H9 (cell line): ENCODE data around the gene CAMTA1. TPM values are rescaled to one million over a fixed set of nuclear protein-coding genes. Genes with fewer than 3 reads are reported as not detected.

Experiments
- DNase-seq: peaks from one replicate; pipeline ENCODE4 v3.0.0-alpha.2; 2017
- H2AFZ ChIP-seq: one replicate; pipeline ENCODE4 v1.6.1; 2013; ENCODE audit warnings: mild to moderate bottlenecking, low read length, control low read depth, moderate library complexity
- H2AK5ac ChIP-seq: 2 replicates; pipeline ENCODE4 v1.6.1; 2013; ENCODE audit warnings: low read length, control low read depth, mixed read lengths; ENCODE audit not compliant: insufficient read length
- H2BK120ac ChIP-seq: one replicate; pipeline ENCODE4 v1.6.1; 2013; ENCODE audit warnings: low read depth, mild to moderate bottlenecking, low read length, control low read depth, inconsistent platforms; ENCODE audit not compliant: poor library complexity, severe bottlenecking
- H2BK12ac ChIP-seq: 2 replicates; pipeline ENCODE4 v1.6.1; 2013; ENCODE audit warnings: low read length, control low read depth, mixed read lengths, low read depth; ENCODE audit not compliant: insufficient read length
- H2BK15ac ChIP-seq: 2 replicates; pipeline ENCODE4 v1.6.1; 2013; ENCODE audit warnings: low read depth, low read length, control low read depth
- H2BK20ac ChIP-seq: one replicate; pipeline ENCODE4 v1.6.1; 2013; ENCODE audit warnings: low read depth, mild to moderate bottlenecking, low read length, control low read depth, inconsistent platforms; ENCODE audit not compliant: poor library complexity, severe bottlenecking
- H2BK5ac ChIP-seq: 2 replicates; pipeline ENCODE4 v1.6.1; 2013; ENCODE audit warnings: low read length, control low read depth, mixed read lengths; ENCODE audit not compliant: insufficient read length
- H3K14ac ChIP-seq: 2 replicates; pipeline ENCODE4 v1.6.1; 2013; ENCODE audit warnings: low read length, control low read depth; ENCODE audit not compliant: insufficient read depth
- H3K18ac ChIP-seq: 2 replicates; pipeline ENCODE4 v1.6.1; 2013; ENCODE audit warnings: low read depth, mild to moderate bottlenecking, mixed read lengths, low read length, control low read depth; ENCODE audit not compliant: insufficient read length
- H3K23ac ChIP-seq: 2 replicates; pipeline ENCODE4 v1.6.1; 2013; ENCODE audit warnings: low read length, control low read depth, mixed read lengths, low read depth; ENCODE audit not compliant: insufficient read length
- H3K23me2 ChIP-seq: 2 replicates; pipeline ENCODE4 v1.6.1; 2013; ENCODE audit warnings: low read depth, mild to moderate bottlenecking, mixed read lengths, low read length, control low read depth; ENCODE audit not compliant: insufficient read length, poor library complexity, severe bottlenecking
- H3K27ac ChIP-seq: 2 replicates; pipeline ENCODE4 v1.5.1; 2013; ENCODE audit warnings: low read length, control low read depth, mixed read lengths, low read depth; ENCODE audit not compliant: insufficient read length
- H3K27me3 ChIP-seq: 2 replicates; pipeline ENCODE4 v1.6.1; 2013; ENCODE audit warnings: low read length, control low read depth, inconsistent platforms; ENCODE audit not compliant: insufficient read depth
- H3K4ac ChIP-seq: 2 replicates; pipeline ENCODE4 v1.6.1; 2013; ENCODE audit warnings: low read depth, mild to moderate bottlenecking, control low read depth, inconsistent platforms, low read length, moderate library complexity
- H3K4me1 ChIP-seq: 2 replicates; pipeline ENCODE4 v1.6.1; 2013; ENCODE audit warnings: low read length, control low read depth, inconsistent platforms; ENCODE audit not compliant: insufficient read depth
- H3K4me2 ChIP-seq: 2 replicates; pipeline ENCODE4 v1.6.1; 2013; ENCODE audit warnings: low read length, control low read depth, mixed read lengths; ENCODE audit not compliant: insufficient read length, insufficient read depth
- H3K56ac ChIP-seq: 2 replicates; pipeline ENCODE4 v1.6.1; 2013; ENCODE audit warnings: low read depth, mild to moderate bottlenecking, mixed read lengths, low read length, control low read depth; ENCODE audit not compliant: insufficient read length
- H3K79me1 ChIP-seq: 2 replicates; pipeline ENCODE4 v1.6.1; 2013; ENCODE audit warnings: low read depth, mild to moderate bottlenecking, moderate library complexity, low read length, control low read depth, inconsistent platforms; ENCODE audit not compliant: insufficient read depth, poor library complexity, severe bottlenecking
- H3K79me2 ChIP-seq: 2 replicates; pipeline ENCODE4 v1.6.1; 2013; ENCODE audit warnings: low read length, control low read depth, inconsistent platforms; ENCODE audit not compliant: insufficient read depth
- H3K9ac ChIP-seq: 2 replicates; pipeline ENCODE4 v1.6.1; 2013; ENCODE audit warnings: low read length, control low read depth, mixed read lengths; ENCODE audit not compliant: insufficient read length; ENCODE audit errors: extremely low read depth
- H3K9me3 ChIP-seq: one replicate; pipeline ENCODE4 v1.6.1; 2013; ENCODE audit warnings: low read depth, low read length, inconsistent platforms; ENCODE audit not compliant: control insufficient read depth
- H3T11ph ChIP-seq: one replicate; pipeline ENCODE4 v1.6.1; 2013; ENCODE audit warnings: mild to moderate bottlenecking, low read length, control low read depth, inconsistent platforms
- H4K20me1 ChIP-seq: one replicate; pipeline ENCODE4 v1.6.1; 2013; ENCODE audit not compliant: control insufficient read depth, insufficient read length, insufficient read depth
- H4K5ac ChIP-seq: 2 replicates; pipeline ENCODE4 v1.6.1; 2013; ENCODE audit warnings: low read depth, mild to moderate bottlenecking, mixed read lengths, low read length, control low read depth; ENCODE audit not compliant: insufficient read length
- H4K8ac ChIP-seq: replicated peaks from 2 replicates; pipeline ENCODE4 v1.6.1; 2013; ENCODE audit warnings: low read length, control low read depth, mixed read lengths, low read depth; ENCODE audit not compliant: insufficient read length
- H4K91ac ChIP-seq: 2 replicates; pipeline ENCODE4 v1.6.1; 2013; ENCODE audit warnings: low read depth, mild to moderate bottlenecking, moderate library complexity, mixed read lengths, low read length, control low read depth; ENCODE audit not compliant: insufficient read length
- H3K27ac Mint-ChIP-seq, 3 experiments: 2 replicates in 2 of 3; 3 replicates in 1 of 3; pipeline ENCODE4 v1.8.0; 2020 to 2021; ENCODE audit warnings: mixed read lengths in 3 of 3, mild to moderate bottlenecking in 1 of 3, moderate library complexity in 1 of 3
- H3K27me3 Mint-ChIP-seq: 2 replicates; pipeline ENCODE4 v1.8.0; 2021; ENCODE audit warnings: low read depth, mild to moderate bottlenecking, moderate library complexity, mixed read lengths
- H3K36me3 Mint-ChIP-seq, 3 experiments: 2 replicates in 2 of 3; 3 replicates in 1 of 3; pipeline ENCODE4 v1.8.0; 2020 to 2021; ENCODE audit warnings: low read depth in 3 of 3, mixed read lengths in 3 of 3; ENCODE audit not compliant: insufficient read depth in 1 of 3
- H3K4me1 Mint-ChIP-seq, 2 experiments: 2 replicates each; pipeline ENCODE4 v1.8.0; 2020; ENCODE audit warnings: mixed read lengths in 2 of 2
- H3K4me3 Mint-ChIP-seq, 2 experiments: 2 replicates in 1 of 2; 3 replicates in 1 of 2; pipeline ENCODE4 v1.8.0; 2020 to 2021; ENCODE audit warnings: mild to moderate bottlenecking in 2 of 2, mixed read lengths in 2 of 2, moderate library complexity in 1 of 2
- H3K9me3 Mint-ChIP-seq, 2 experiments: 2 replicates in 1 of 2; 3 replicates in 1 of 2; pipeline ENCODE4 v1.8.0; 2020; ENCODE audit warnings: mild to moderate bottlenecking in 2 of 2, mixed read lengths in 2 of 2, moderate library complexity in 1 of 2
- CTCF ChIP-seq: fragments of 200-600 bp; sonication (generic); conservative IDR thresholded peaks from 3 replicates; pipeline ENCODE4 v1.8.0; 2021; ENCODE audit warnings: antibody characterized with exemption, mild to moderate bottlenecking
- WGBS: extraction: QIAGEN DNeasy Blood & Tissue Kit; methylation state at CpG from one replicate; pipeline ENCODE4 v1.1.7; 2013; ENCODE audit warnings: missing lambda C conversion rate, low lambda C conversion rate, mixed read lengths; ENCODE audit not compliant: insufficient read length; ENCODE audit errors: extremely low coverage; 5-methylcytosine and 5-hydroxymethylcytosine counted together
- total RNA-seq: library from RNA; stranded (reverse); gene quantifications from 2 replicates; pipeline ENCODE4 v1.2.1, GENCODE V29; 2021

CAMTA1 gene
- total RNA-seq, 1 experiment from 2014 or later: 115 TPM

DNA sequence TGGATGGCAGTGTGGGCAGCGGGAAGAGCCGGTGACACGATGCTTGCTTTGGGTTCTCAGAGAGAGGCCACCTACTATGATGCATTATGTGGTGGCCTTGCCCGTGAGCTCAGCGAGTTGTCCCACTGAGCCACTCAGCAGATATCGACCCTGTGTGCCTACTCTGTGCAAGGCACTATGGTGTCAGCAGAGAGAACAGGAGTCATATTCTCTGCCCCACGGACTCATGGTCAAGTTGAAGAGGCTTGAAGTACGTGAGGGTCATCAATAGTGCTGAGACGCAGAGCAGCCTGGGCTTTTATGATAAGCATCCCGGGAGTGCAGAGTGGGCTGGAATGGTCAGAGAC is 466.2 kb downstream of the CAMTA1 start:
- DNase-seq: no peak
- no peak overlapping the region for H3K56ac ChIP-seq
- H3K27me3 ChIP-seq: no peaks in the 10 kb centered on the region
- H4K5ac ChIP-seq: no peak overlapping the region
- Mint-ChIP-seq H3K36me3 (no peaks in the 10 kb centered on the region), H3K4me3 (no peak overlapping the region), H3K27ac (no peak overlapping the region), H3K9me3 (no peaks in the 10 kb centered on the region), H3K4me1 (peaks cover 10 to 14% of the 10 kb centered on the region in 2 experiments), H3K27me3 (no peaks in the 10 kb centered on the region; the same call in none of the 2 replicates)
- no peak overlapping the region for H2BK15ac ChIP-seq
- no peak overlapping the region for H2AFZ ChIP-seq
- no CpG with 5 or more reads among the region's 10 CpGs for WGBS
- H3K23me2 ChIP-seq: no peaks in the 10 kb centered on the region
- H3K23ac ChIP-seq: no peak overlapping the region
- no peak overlapping the region for H3K27ac ChIP-seq
- no peak overlapping the region for H4K8ac ChIP-seq
- H2BK120ac ChIP-seq: no peak overlapping the region
- H3K14ac ChIP-seq: no peak overlapping the region
- H2AK5ac ChIP-seq: no peak overlapping the region
- no peaks in the 10 kb centered on the region for H3K9me3 ChIP-seq
- H4K91ac ChIP-seq: no peak overlapping the region
- no peaks in the 10 kb centered on the region for H3K79me2 ChIP-seq
- H3K79me1 ChIP-seq: no peaks in the 10 kb centered on the region
- no peaks in the 10 kb centered on the region for H3K4me1 ChIP-seq
- no peak overlapping the region for H3T11ph ChIP-seq
- H2BK5ac ChIP-seq: no peak overlapping the region
- no peak overlapping the region for H2BK12ac ChIP-seq
- H3K9ac ChIP-seq: no peak overlapping the region
- no peaks in the 10 kb centered on the region for H4K20me1 ChIP-seq
- H3K18ac ChIP-seq: no peak overlapping the region
- no peak overlapping the region for H3K4ac ChIP-seq
- H2BK20ac ChIP-seq: no peak overlapping the region
- no peak overlapping the region for H3K4me2 ChIP-seq
- TF ChIP-seq CTCF: no peak
